ENCODE data around the gene MBD3. TPM values are rescaled to one million over a fixed set of nuclear protein-coding genes. Genes with fewer than 3 reads are reported as not detected.

The MBD3 gene
- total RNA-seq, 1 donor from 2014 or later = 71.9 TPM

- peak overlapping the region; percentile 95 for H3K4me3 Mint-ChIP-seq (ENCODE audit: unreplicated experiment)
- H3K27me3 Mint-ChIP-seq (ENCODE audit: low read depth, unreplicated experiment) = no peaks in the 10 kb centered on the region
- Histone ChIP-seq H3K27me3 (ENCODE audit: insufficient read depth, low read length) (no peaks in the 10 kb centered on the region), H3K4me3 (ENCODE audit: insufficient read depth, low read depth, low read length) (peak overlapping the region; percentile 84), H3K79me2 (ENCODE audit: insufficient read depth, low read length) (peaks cover 61% of the 10 kb centered on the region), H3K36me3 (ENCODE audit: insufficient read depth, low read length) (no peaks in the 10 kb centered on the region), H3K9ac (ENCODE audit: low read length) (peak overlapping the region; percentile 100), H3K4me1 (ENCODE audit: insufficient read depth, low read length) (peaks cover 11% of the 10 kb centered on the region), H4K20me1 (ENCODE audit: insufficient read depth, low read length) (peaks cover 47% of the 10 kb centered on the region), H3K4me2 (ENCODE audit: low read length) (peak overlapping the region; percentile 97), H3K9me3 (ENCODE audit: insufficient read depth, low read depth, low read length) (no peaks in the 10 kb centered on the region), H2AFZ (ENCODE audit: low read depth, low read length) (no peak overlapping the region), H3K27ac (ENCODE audit: low read depth, low read length) (no peak overlapping the region)
- no peaks in the 10 kb centered on the region for H3K9me3 Mint-ChIP-seq (ENCODE audit: unreplicated experiment)
- TF ChIP-seq CTCF (IDR thresholded peaks at IDR 0.05; ENCODE audit: insufficient read depth, low read depth, low read length) (no peak), EZH2 (IDR thresholded peaks at IDR 0.05; ENCODE audit: insufficient read depth, low read length) (no peak)
- no peak for DNase-seq (ENCODE audit: low read depth)
- H3K4me1 Mint-ChIP-seq (ENCODE audit: low read depth, unreplicated experiment) = peaks cover 6% of the 10 kb centered on the region
- peaks cover 8% of the 10 kb centered on the region for H3K36me3 Mint-ChIP-seq (ENCODE audit: low read depth, unreplicated experiment)
- H3K27ac Mint-ChIP-seq (ENCODE audit: unreplicated experiment) = peak overlapping the region; percentile 80
- FAIRE-seq = no peak
Observed at GRCh38 chr19:1590641-1591397, 1.8 kb downstream of the MBD3 start.

GRCh38 chr19:1587872-1588271 lies 4.8 kb downstream of the MBD3 start:
- Histone ChIP-seq H3K4me1 (ENCODE audit: insufficient read depth, low read length) (peaks cover 11% of the 10 kb centered on the region), H3K4me2 (ENCODE audit: low read length) (no peak overlapping the region), H3K4me3 (ENCODE audit: insufficient read depth, low read depth, low read length) (no peak overlapping the region), H3K9me3 (ENCODE audit: insufficient read depth, low read depth, low read length) (no peaks in the 10 kb centered on the region), H3K79me2 (ENCODE audit: insufficient read depth, low read length) (peaks cover 74% of the 10 kb centered on the region), H3K27me3 (ENCODE audit: insufficient read depth, low read length) (no peaks in the 10 kb centered on the region), H3K27ac (ENCODE audit: low read depth, low read length) (no peak overlapping the region), H4K20me1 (ENCODE audit: insufficient read depth, low read length) (peaks cover 53% of the 10 kb centered on the region), H3K36me3 (ENCODE audit: insufficient read depth, low read length) (peaks cover 4% of the 10 kb centered on the region), H2AFZ (ENCODE audit: low read depth, low read length) (no peak overlapping the region), H3K9ac (ENCODE audit: low read length) (no peak overlapping the region)
- TF ChIP-seq EZH2 (IDR thresholded peaks at IDR 0.05; ENCODE audit: insufficient read depth, low read length) (no peak), CTCF (IDR thresholded peaks at IDR 0.05; ENCODE audit: insufficient read depth, low read depth, low read length) (no peak)
- Mint-ChIP-seq H3K36me3 (ENCODE audit: low read depth, unreplicated experiment) (peaks cover 12% of the 10 kb centered on the region), H3K4me1 (ENCODE audit: low read depth, unreplicated experiment) (peaks cover 6% of the 10 kb centered on the region), H3K9me3 (ENCODE audit: unreplicated experiment) (no peaks in the 10 kb centered on the region), H3K27me3 (ENCODE audit: low read depth, unreplicated experiment) (no peaks in the 10 kb centered on the region), H3K27ac (ENCODE audit: unreplicated experiment) (no peak overlapping the region), H3K4me3 (ENCODE audit: unreplicated experiment) (no peak overlapping the region)
- DNase-seq (ENCODE audit: low read depth) = no peak
- no peak for FAIRE-seq

GRCh38 chr19:1585243-1585580 lies 7.5 kb downstream of the MBD3 start:
- Histone ChIP-seq H3K9ac (ENCODE audit: low read length) (no peak overlapping the region), H3K79me2 (ENCODE audit: insufficient read depth, low read length) (peaks cover 55% of the 10 kb centered on the region), H4K20me1 (ENCODE audit: insufficient read depth, low read length) (peaks cover 39% of the 10 kb centered on the region), H3K27me3 (ENCODE audit: insufficient read depth, low read length) (no peaks in the 10 kb centered on the region), H3K4me2 (ENCODE audit: low read length) (no peak overlapping the region), H3K9me3 (ENCODE audit: insufficient read depth, low read depth, low read length) (no peaks in the 10 kb centered on the region), H2AFZ (ENCODE audit: low read depth, low read length) (no peak overlapping the region), H3K27ac (ENCODE audit: low read depth, low read length) (no peak overlapping the region), H3K36me3 (ENCODE audit: insufficient read depth, low read length) (peaks cover 8% of the 10 kb centered on the region), H3K4me1 (ENCODE audit: insufficient read depth, low read length) (no peaks in the 10 kb centered on the region), H3K4me3 (ENCODE audit: insufficient read depth, low read depth, low read length) (no peak overlapping the region)
- no peaks in the 10 kb centered on the region for H3K9me3 Mint-ChIP-seq (ENCODE audit: unreplicated experiment)
- peaks cover 12% of the 10 kb centered on the region for H3K36me3 Mint-ChIP-seq (ENCODE audit: low read depth, unreplicated experiment)
- no peaks in the 10 kb centered on the region for H3K4me1 Mint-ChIP-seq (ENCODE audit: low read depth, unreplicated experiment)
- no peak overlapping the region for H3K27ac Mint-ChIP-seq (ENCODE audit: unreplicated experiment)
- no peak for FAIRE-seq
- no peak for DNase-seq (ENCODE audit: low read depth)
- H3K4me3 Mint-ChIP-seq (ENCODE audit: unreplicated experiment) = no peak overlapping the region
- H3K27me3 Mint-ChIP-seq (ENCODE audit: low read depth, unreplicated experiment) = no peaks in the 10 kb centered on the region
- TF ChIP-seq EZH2 (IDR thresholded peaks at IDR 0.05; ENCODE audit: insufficient read depth, low read length) (no peak), CTCF (IDR thresholded peaks at IDR 0.05; ENCODE audit: insufficient read depth, low read depth, low read length) (no peak)

All from astrocyte (in vitro differentiated cells and primary cell).